GM13977 (cell line): ENCODE data around the gene OR4K2.
"Not testable (repeated sequence)": the region's sequence is repeated elsewhere in the genome, so short reads cannot be mapped to it uniquely, and the experiment has no call there.

Experiments
- DNase-seq: peaks from one replicate; pipeline ENCODE4 v3.0.0; 2012; ENCODE audit warnings: low spot score
- CTCF ChIP-seq: IDR thresholded peaks from 2 replicates; pipeline ENCODE4 v1.5.1; 2012; ENCODE audit warnings: mild to moderate bottlenecking, control low read depth; ENCODE audit not compliant: insufficient read depth; ENCODE audit errors: extremely low read depth, missing control alignments
- in situ Hi-C: fragments of 300-500 bp; cut with MboI; formaldehyde crosslinking; loops from one replicate; pipeline ENCODE4 v1.12.0; 2022; ENCODE audit warnings: low sequenced_read_pairs, low pct_unique_long_range_greater_than_20kb, mixed read lengths, inconsistent platforms; ENCODE audit not compliant: unreplicated experiment

The OR4K2 gene

GRCh38 chr14:19874842-19875241 is at the start of gene OR4K2:
Gene OR4K2 (plus strand): TSS chr14:19875142. CDS start chr14:19876268, 1,126 bp downstream.
- no peak for DNase-seq
- no peak for TF ChIP-seq CTCF
- in situ Hi-C loops: no loop called here

- not testable (repeated sequence) for DNase-seq
Measured at GRCh38 chr14:19827626-19828244, 47.2 kb upstream of the OR4K2 start.

GRCh38 chr14:19828314-19828713 is 46.6 kb upstream of the OR4K2 start:
- in situ Hi-C loops: no loop called here
- TF ChIP-seq CTCF: no peak
- no peak for DNase-seq

More at GRCh38 chr14:19827626-19828244, 47.2 kb upstream of the OR4K2 start:
- in situ Hi-C loops: not testable (repeated sequence)

- in situ Hi-C loops, DNase-seq: not testable (repeated sequence)
Measured at GRCh38 chr14:19834203-19834848, 40.6 kb upstream of the OR4K2 start.

- no peak for DNase-seq
- no peak for TF ChIP-seq CTCF
- in situ Hi-C loops: no loop called here
Measured at GRCh38 chr14:19838433-19838832, 36.5 kb upstream of the OR4K2 start.

- no peak for TF ChIP-seq CTCF
- in situ Hi-C loops: no loop called here
- DNase-seq: no peak
Measured at GRCh38 chr14:19851365-19851764, 23.6 kb upstream of the OR4K2 start.

- in situ Hi-C loops: not testable (repeated sequence)
Measured at GRCh38 chr14:19866061-19866669, 8.8 kb upstream of the OR4K2 start.

GRCh38 chr14:19873178-19873577 is 1.8 kb upstream of the OR4K2 start:
- TF ChIP-seq CTCF: no peak
- no peak for DNase-seq
- in situ Hi-C loops: no loop called here

More at GRCh38 chr14:19866061-19866669, 8.8 kb upstream of the OR4K2 start:
- DNase-seq: not testable (repeated sequence)
